ENCODE measurements around the gene PEX14. TPM values are rescaled to one million over a fixed set of nuclear protein-coding genes. Genes with fewer than 3 reads are reported as not detected.
A peak's percentile ranks its signal among the peaks of the same experiment; 100 is the strongest.

The PEX14 gene
- total and polyA plus RNA-seq, 2 experiments from 2014 or later, result 10.0 to 20.9 TPM

DNA sequence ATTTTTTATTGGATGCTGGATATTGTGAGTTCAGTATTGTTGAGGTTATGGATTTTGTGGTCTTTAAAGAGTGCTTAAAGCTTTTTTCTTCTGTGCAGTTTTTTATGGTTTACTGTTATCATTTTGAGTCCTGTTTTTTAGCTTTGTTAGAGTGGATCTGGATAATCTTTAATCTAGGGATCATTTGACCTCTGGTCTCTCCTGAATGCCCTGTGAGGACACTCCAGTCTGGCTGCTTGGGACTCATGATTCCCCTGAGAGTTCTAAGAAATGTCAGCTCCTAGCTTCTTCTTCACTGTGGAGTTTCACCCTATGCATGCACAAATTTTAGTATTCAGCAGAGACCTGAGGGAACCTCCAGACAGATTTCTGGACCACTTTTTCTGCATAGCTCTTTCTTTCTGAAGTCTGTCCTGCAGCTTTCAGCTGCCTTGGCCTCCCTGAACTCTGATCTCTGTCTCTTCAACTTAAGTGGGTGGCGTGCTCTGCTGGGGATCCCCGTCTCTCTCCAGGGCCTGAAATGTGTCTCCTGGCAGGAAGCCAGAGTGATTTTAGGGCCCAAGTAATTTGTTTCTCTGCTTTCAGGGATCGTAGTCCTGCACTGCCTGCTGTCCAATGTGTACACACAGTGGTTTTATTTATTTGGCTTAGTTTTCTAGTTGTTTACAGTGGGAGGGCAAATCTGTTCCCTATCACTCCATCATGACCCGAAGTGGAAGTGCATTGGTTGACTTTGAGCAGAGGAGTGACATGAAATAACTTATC, 14.7 kb downstream of the PEX14 start:
- H2AFZ ChIP-seq, result no peak overlapping the region
- 29% methylated on average over 4 of the region's 4 CpGs for WGBS (ENCODE audit: low lambda C conversion rate, missing lambda C conversion rate)
- no peaks in the 10 kb centered on the region for H3K9me3 ChIP-seq (ENCODE audit: low read depth)
- H3K4me3 ChIP-seq, result no peak overlapping the region
- H4K20me1 ChIP-seq (ENCODE audit: insufficient read depth, poor library complexity, severe bottlenecking), result peaks cover 32% of the 10 kb centered on the region
- H3K79me2 ChIP-seq, result peaks cover 97% of the 10 kb centered on the region
- no peak for DNase-seq (ENCODE audit: low spot score)
- TF ChIP-seq EZH2phosphoT487 (IDR thresholded peaks at IDR 0.05; ENCODE audit: low read depth, severe bottlenecking, unreplicated experiment) (no peak), EZH2 (IDR thresholded peaks at IDR 0.05; ENCODE audit: borderline replicate concordance) (no peak)
- TF ChIP-seq, protein P1, sequence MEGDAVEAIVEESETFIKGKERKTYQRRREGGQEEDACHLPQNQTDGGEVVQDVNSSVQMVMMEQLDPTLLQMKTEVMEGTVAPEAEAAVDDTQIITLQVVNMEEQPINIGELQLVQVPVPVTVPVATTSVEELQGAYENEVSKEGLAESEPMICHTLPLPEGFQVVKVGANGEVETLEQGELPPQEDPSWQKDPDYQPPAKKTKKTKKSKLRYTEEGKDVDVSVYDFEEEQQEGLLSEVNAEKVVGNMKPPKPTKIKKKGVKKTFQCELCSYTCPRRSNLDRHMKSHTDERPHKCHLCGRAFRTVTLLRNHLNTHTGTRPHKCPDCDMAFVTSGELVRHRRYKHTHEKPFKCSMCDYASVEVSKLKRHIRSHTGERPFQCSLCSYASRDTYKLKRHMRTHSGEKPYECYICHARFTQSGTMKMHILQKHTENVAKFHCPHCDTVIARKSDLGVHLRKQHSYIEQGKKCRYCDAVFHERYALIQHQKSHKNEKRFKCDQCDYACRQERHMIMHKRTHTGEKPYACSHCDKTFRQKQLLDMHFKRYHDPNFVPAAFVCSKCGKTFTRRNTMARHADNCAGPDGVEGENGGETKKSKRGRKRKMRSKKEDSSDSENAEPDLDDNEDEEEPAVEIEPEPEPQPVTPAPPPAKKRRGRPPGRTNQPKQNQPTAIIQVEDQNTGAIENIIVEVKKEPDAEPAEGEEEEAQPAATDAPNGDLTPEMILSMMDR (IDR thresholded peaks at IDR 0.05; ENCODE audit: poor library complexity), result no peak
- H3K27ac ChIP-seq, result peak overlapping the region; percentile 12
- H3K4me2 ChIP-seq, result peak overlapping the region; percentile 4
- H3K4me1 ChIP-seq (ENCODE audit: insufficient read depth), result peaks cover 5% of the 10 kb centered on the region
- H3K9me2 ChIP-seq (replicated peaks; ENCODE audit: insufficient read depth), result no peaks in the 10 kb centered on the region
- H3K36me3 ChIP-seq (replicated peaks; ENCODE audit: insufficient read depth, low read depth), result no peaks in the 10 kb centered on the region
- H3K27me3 ChIP-seq, result no peaks in the 10 kb centered on the region

DNA sequence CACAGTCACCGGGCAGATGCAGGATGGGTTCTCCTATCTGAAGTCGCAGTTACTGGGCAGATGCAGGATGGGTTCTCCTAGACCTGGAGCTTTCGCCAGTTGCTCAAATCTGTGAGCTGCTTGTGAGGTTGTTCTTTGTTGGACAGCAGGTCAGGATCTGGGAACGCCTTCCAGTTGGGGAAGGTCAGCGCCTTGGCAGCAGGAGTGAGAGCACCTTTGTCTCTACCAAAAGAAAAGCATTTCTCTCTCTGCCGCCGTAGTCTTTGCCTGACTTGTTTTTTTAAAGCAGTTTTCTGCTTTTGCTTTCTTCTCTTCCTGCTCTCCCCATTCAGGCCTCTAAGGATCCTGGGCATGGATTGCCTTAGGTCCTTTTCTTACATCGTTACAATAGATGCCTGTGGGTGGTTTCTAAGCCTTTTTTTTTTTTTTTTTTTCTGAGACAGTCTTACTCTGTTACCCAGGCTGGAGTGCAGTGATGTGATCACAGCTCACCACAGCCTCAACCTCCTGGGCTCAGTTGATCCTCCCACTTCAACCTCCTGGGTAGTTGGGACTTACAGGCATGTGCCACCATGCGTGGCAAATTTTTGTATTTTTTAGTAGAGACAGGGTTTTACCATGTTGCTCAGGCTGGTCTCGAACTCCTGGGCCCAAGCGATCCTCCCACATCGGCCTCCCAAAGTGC, 15.7 kb downstream of the PEX14 start:
- 84% methylated on average over 12 of the region's 12 CpGs for WGBS (ENCODE audit: low lambda C conversion rate, missing lambda C conversion rate)
- TF ChIP-seq, protein P1 (IDR thresholded peaks at IDR 0.05; ENCODE audit: poor library complexity), result no peak
- TF ChIP-seq EZH2 (IDR thresholded peaks at IDR 0.05; ENCODE audit: borderline replicate concordance) (no peak), EZH2phosphoT487 (IDR thresholded peaks at IDR 0.05; ENCODE audit: low read depth, severe bottlenecking, unreplicated experiment) (no peak)
- H3K9me2 ChIP-seq (replicated peaks; ENCODE audit: insufficient read depth), result no peaks in the 10 kb centered on the region
- no peaks in the 10 kb centered on the region for H3K9me3 ChIP-seq (ENCODE audit: low read depth)
- no peak overlapping the region for H3K27ac ChIP-seq
- H3K27me3 ChIP-seq, result no peaks in the 10 kb centered on the region
- H3K4me1 ChIP-seq (ENCODE audit: insufficient read depth), result peaks cover 5% of the 10 kb centered on the region
- peaks cover 36% of the 10 kb centered on the region for H4K20me1 ChIP-seq (ENCODE audit: insufficient read depth, poor library complexity, severe bottlenecking)
- peaks cover 90% of the 10 kb centered on the region for H3K79me2 ChIP-seq
- H3K4me2 ChIP-seq, result peak overlapping the region; percentile 4
- DNase-seq (ENCODE audit: low spot score), result no peak
- no peak overlapping the region for H2AFZ ChIP-seq
- no peaks in the 10 kb centered on the region for H3K36me3 ChIP-seq (replicated peaks; ENCODE audit: insufficient read depth, low read depth)
- H3K4me3 ChIP-seq, result no peak overlapping the region

DNA sequence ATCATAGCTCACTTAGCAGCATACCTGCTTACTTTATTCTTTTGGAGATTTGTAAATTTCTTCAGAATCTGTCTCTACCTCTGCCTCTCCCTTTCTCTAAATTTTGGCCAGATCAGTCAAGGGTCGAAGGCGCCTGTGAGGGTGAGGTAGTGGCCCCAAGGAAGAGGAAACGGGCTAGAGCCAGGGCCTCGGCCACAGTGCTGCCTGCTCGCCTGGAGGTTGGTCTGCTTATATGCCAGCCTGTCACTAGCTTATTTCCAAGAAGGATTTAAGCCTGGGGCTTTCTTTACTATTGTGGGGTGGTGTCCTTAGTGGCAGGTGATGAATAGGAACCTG, 19.6 kb downstream of the PEX14 start:
- Histone ChIP-seq H3K79me2 (peaks cover 92% of the 10 kb centered on the region), H3K27ac (no peak overlapping the region)

More for the DNA sequence above, 19.6 kb downstream of the PEX14 start:
- Histone ChIP-seq H3K4me3 (no peak overlapping the region), H2AFZ (no peak overlapping the region), H3K4me2 (no peak overlapping the region), H4K20me1 (ENCODE audit: insufficient read depth, poor library complexity, severe bottlenecking) (peaks cover 39% of the 10 kb centered on the region), H3K4me1 (ENCODE audit: insufficient read depth) (peaks cover 5% of the 10 kb centered on the region), H3K9me3 (ENCODE audit: low read depth) (no peaks in the 10 kb centered on the region), H3K9me2 (replicated peaks; ENCODE audit: insufficient read depth) (no peaks in the 10 kb centered on the region), H3K36me3 (replicated peaks; ENCODE audit: insufficient read depth, low read depth) (no peaks in the 10 kb centered on the region), H3K27me3 (no peaks in the 10 kb centered on the region)
- TF ChIP-seq EZH2phosphoT487 (IDR thresholded peaks at IDR 0.05; ENCODE audit: low read depth, severe bottlenecking, unreplicated experiment), result no peak
- TF ChIP-seq, protein P1 (IDR thresholded peaks at IDR 0.05; ENCODE audit: poor library complexity), result no peak
- no peak for TF ChIP-seq EZH2 (IDR thresholded peaks at IDR 0.05; ENCODE audit: borderline replicate concordance)
- WGBS (ENCODE audit: low lambda C conversion rate, missing lambda C conversion rate), result 87% methylated on average over 5 of the region's 5 CpGs
- DNase-seq (ENCODE audit: low spot score), result no peak

All from hepatocyte (in vitro differentiated cells).